Endothelial cell (in vitro differentiated cells): Measurements from ENCODE around the gene SEPTIN5. TPM values are rescaled to one million over a fixed set of nuclear protein-coding genes. Genes with fewer than 3 reads are reported as not detected.

Experiments
- DNase-seq: peaks from one replicate; pipeline ENCODE4 v3.0.0; 2021; ENCODE audit warnings: low spot score
- H3K27ac Mint-ChIP-seq: one replicate; pipeline ENCODE4 v1.8.0; 2021; ENCODE audit warnings: mixed read lengths, inconsistent platforms; ENCODE audit not compliant: unreplicated experiment
- H3K27me3 Mint-ChIP-seq: one replicate; pipeline ENCODE4 v1.8.0; 2021; ENCODE audit warnings: mild to moderate bottlenecking, moderate library complexity, mixed read lengths, inconsistent platforms; ENCODE audit not compliant: unreplicated experiment
- H3K36me3 Mint-ChIP-seq: one replicate; pipeline ENCODE4 v1.8.0; 2021; ENCODE audit warnings: mild to moderate bottlenecking, low read depth, mixed read lengths, inconsistent platforms; ENCODE audit not compliant: unreplicated experiment
- H3K4me1 Mint-ChIP-seq: one replicate; pipeline ENCODE4 v1.8.0; 2021; ENCODE audit warnings: mild to moderate bottlenecking, mixed read lengths, inconsistent platforms; ENCODE audit not compliant: unreplicated experiment
- H3K4me3 Mint-ChIP-seq: one replicate; pipeline ENCODE4 v1.8.0; 2021; ENCODE audit warnings: mild to moderate bottlenecking, mixed read lengths, inconsistent platforms; ENCODE audit not compliant: unreplicated experiment
- H3K9me3 Mint-ChIP-seq: one replicate; pipeline ENCODE4 v1.8.0; 2021; ENCODE audit warnings: mixed read lengths, inconsistent platforms; ENCODE audit not compliant: unreplicated experiment
- total RNA-seq: library from RNA; stranded (reverse); fragmentation: NEBNext Ultra II Directional; extraction: Animal tissue kit (Norgen Biotek cat#: 25700); gene quantifications from one replicate; pipeline ENCODE4 v1.2.1, GENCODE V29; 2021; ENCODE audit not compliant: unreplicated experiment
- TF ChIP-seq, protein P1 (sequence below): fragments of 200-600 bp; sonication (generic); IDR thresholded peaks from one replicate; pipeline ENCODE4 v1.5.0; 2021; ENCODE audit warnings: antibody characterized with exemption; ENCODE audit not compliant: unreplicated experiment

The SEPTIN5 gene
- total RNA-seq, 1 donor from 2014 or later, result 2.3 TPM

- Mint-ChIP-seq H3K27me3 (peaks cover 26% of the 10 kb centered on the region), H3K4me3 (no peak overlapping the region), H3K36me3 (peaks cover 7% of the 10 kb centered on the region), H3K27ac (no peak overlapping the region), H3K4me1 (peaks cover 6% of the 10 kb centered on the region), H3K9me3 (no peaks in the 10 kb centered on the region)
- TF ChIP-seq, protein P1, sequence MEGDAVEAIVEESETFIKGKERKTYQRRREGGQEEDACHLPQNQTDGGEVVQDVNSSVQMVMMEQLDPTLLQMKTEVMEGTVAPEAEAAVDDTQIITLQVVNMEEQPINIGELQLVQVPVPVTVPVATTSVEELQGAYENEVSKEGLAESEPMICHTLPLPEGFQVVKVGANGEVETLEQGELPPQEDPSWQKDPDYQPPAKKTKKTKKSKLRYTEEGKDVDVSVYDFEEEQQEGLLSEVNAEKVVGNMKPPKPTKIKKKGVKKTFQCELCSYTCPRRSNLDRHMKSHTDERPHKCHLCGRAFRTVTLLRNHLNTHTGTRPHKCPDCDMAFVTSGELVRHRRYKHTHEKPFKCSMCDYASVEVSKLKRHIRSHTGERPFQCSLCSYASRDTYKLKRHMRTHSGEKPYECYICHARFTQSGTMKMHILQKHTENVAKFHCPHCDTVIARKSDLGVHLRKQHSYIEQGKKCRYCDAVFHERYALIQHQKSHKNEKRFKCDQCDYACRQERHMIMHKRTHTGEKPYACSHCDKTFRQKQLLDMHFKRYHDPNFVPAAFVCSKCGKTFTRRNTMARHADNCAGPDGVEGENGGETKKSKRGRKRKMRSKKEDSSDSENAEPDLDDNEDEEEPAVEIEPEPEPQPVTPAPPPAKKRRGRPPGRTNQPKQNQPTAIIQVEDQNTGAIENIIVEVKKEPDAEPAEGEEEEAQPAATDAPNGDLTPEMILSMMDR, result no peak
- DNase-seq, result no peak
These were observed 4.2 kb downstream of the SEPTIN5 start for GRCh38 chr22:19718456-19719049.

- Mint-ChIP-seq H3K4me3 (peak overlapping the region; percentile 7), H3K4me1 (peaks cover 6% of the 10 kb centered on the region), H3K9me3 (no peaks in the 10 kb centered on the region), H3K27ac (no peak overlapping the region), H3K36me3 (peaks cover 7% of the 10 kb centered on the region), H3K27me3 (peaks cover 23% of the 10 kb centered on the region)
- no peak for DNase-seq
- TF ChIP-seq, protein P1, result no peak
These were observed 4.8 kb downstream of the SEPTIN5 start for GRCh38 chr22:19719050-19719482.

DNA sequence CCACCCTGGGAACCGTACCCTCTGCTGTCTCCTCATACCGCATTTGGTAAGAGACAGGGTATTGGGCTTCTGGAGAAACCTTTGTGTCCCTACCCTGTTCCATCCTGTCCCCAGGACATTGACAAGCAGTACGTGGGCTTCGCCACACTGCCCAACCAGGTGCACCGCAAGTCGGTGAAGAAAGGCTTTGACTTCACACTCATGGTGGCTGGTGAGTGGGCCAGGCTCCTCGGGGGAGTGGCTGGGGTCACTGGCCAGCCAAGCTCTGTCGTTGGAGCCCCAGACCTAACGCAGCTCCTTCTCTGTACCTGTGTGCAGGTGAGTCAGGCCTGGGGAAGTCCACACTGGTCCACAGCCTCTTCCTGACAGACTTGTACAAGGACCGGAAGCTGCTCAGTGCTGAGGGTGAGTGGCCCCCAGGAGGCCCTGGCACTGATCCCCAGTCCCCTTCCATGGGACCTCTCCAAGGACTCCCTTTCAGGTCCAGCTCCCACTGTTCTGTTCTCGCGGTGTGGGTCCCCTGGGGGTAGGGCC is 5.3 kb downstream of the SEPTIN5 start:
- Mint-ChIP-seq H3K4me1 (peaks cover 7% of the 10 kb centered on the region), H3K36me3 (peaks cover 7% of the 10 kb centered on the region), H3K27ac (no peak overlapping the region), H3K9me3 (no peaks in the 10 kb centered on the region), H3K4me3 (peak overlapping the region; percentile 7), H3K27me3 (peaks cover 25% of the 10 kb centered on the region)
- TF ChIP-seq, protein P1, result no peak
- no peak for DNase-seq

GRCh38 chr22:19720150-19720827 is 6.0 kb downstream of the SEPTIN5 start:
- peaks cover 10% of the 10 kb centered on the region for H3K36me3 Mint-ChIP-seq
- H3K4me3 Mint-ChIP-seq, result no peak overlapping the region
- no peaks in the 10 kb centered on the region for H3K9me3 Mint-ChIP-seq
- H3K4me1 Mint-ChIP-seq, result peaks cover 14% of the 10 kb centered on the region
- peaks cover 33% of the 10 kb centered on the region for H3K27me3 Mint-ChIP-seq
- no peak for DNase-seq
- peak overlapping the region; percentile 16 for H3K27ac Mint-ChIP-seq
- TF ChIP-seq, protein P1, result no peak

GRCh38 chr22:19720999-19721329 is 6.7 kb downstream of the SEPTIN5 start:
- TF ChIP-seq, protein P1, result no peak
- Mint-ChIP-seq H3K4me1 (peaks cover 17% of the 10 kb centered on the region), H3K9me3 (no peaks in the 10 kb centered on the region), H3K36me3 (peaks cover 12% of the 10 kb centered on the region), H3K4me3 (no peak overlapping the region), H3K27me3 (peaks cover 36% of the 10 kb centered on the region), H3K27ac (no peak overlapping the region)
- DNase-seq, result no peak
